ENCODE data around the gene HDDC3.

HDDC3 gene

DNA sequence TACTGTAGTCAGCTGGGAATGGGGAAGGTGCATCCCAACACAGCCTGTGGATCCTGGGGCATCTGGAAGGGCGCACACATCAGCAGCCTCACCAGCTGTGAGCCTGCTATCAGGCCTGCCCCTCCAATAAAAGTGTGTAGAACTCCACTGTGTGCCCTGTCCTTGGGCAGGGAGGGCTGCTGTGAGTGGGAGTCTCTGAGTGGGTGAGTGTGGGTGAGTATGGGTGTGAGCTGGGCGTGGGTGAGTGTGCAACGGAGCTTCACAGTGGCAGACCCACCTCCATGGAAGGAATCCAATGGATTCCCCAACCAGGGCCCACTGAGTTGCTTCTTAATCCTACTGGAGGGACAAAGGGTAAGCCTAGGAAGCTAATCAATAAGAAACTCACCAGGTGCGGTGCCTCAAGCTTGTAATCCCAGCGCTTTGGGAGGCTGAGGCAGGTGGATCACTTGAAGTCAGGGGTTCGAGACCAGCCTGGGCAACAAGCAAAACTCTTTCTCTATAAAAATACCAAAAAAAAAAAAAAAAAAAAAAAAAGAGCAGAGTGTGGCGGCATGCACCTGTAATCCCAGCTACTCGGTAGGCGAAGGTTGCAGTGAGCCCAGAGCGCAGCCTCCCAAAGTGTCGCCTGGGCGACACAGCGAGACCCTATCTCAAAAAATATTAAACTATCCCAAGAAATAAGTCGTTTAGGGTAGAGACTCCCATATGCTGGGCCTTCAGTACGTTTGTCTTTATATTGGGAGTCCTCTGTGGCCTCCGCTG is 21.8 kb upstream of the HDDC3 start:
- DNase-seq (ENCODE audit: low read depth), result no peak

- no peak for DNase-seq (ENCODE audit: low read depth)
Observed at GRCh38 chr15:90952901-90953677, 20.7 kb upstream of the HDDC3 start.

- no peak for DNase-seq (ENCODE audit: low read depth)
Observed at GRCh38 chr15:90950676-90951075, 18.3 kb upstream of the HDDC3 start.

GRCh38 chr15:90949979-90950675 is 17.8 kb upstream of the HDDC3 start:
- DNase-seq (ENCODE audit: low read depth), result no peak

DNA sequence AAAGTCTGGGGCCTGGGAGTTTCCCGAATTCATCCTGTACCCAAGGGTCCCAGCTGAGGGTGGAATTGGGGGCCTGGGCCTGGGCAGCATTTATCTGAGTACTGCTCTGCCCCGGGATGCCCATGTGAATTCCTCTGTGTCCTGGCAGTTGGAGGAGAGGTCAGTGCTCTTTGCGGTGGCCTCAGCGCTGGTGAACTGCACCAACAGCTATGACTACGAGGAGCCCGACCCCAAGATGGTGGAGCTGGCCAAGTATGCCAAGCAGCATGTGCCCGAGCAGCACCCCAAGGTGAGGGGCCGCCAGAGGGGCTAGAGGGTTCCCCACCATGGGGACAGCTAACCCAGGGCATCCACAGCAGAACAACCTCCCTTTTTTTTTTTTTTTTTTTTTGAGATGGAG is 16.2 kb upstream of the HDDC3 start:
- no peak for DNase-seq (ENCODE audit: low read depth)

DNA sequence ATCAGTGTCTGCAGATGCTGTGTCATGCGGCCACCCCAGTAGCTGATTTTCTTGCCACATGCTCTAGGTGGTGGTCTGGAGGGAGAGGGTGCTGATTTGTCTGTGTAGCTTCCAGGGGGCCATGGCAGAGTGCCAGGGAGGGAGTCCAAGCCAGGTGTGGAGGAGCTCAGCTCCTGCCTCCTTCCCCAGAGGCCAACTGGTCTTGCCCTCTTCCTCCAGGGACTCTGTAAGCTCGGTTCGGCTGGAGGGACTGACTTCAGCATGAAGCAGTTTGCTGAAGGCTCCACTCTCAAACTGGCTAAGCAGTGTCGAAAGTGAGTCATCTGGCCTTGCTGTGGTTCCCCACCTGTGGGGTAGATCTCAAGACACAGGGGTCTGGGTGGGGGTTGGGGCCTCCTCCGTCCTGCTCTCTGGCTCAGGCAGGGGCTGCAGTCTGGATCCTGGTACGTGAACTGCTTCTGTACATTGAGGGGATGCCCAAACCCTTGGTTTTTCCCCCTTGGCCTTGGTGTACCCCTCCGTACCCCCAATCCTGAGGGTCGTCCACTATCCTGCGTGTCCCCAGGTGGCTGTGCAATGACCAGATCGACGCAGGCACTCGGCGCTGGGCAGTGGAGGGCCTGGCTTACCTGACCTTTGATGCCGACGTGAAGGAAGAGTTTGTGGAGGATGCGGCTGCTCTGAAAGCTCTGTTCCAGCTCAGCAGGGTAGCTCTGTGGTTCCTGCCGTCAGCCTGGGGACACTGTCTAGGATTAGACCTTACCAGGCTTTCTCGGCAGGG is 15.4 kb upstream of the HDDC3 start:
- DNase-seq (ENCODE audit: low read depth), result no peak

GRCh38 chr15:90946941-90947576 is 14.7 kb upstream of the HDDC3 start:
- no peak for DNase-seq (ENCODE audit: low read depth)

GRCh38 chr15:90946538-90946937 is 14.2 kb upstream of the HDDC3 start:
- no peak for DNase-seq (ENCODE audit: low read depth)

GRCh38 chr15:90945091-90945490 is 12.7 kb upstream of the HDDC3 start:
- no peak for DNase-seq (ENCODE audit: low read depth)

DNA sequence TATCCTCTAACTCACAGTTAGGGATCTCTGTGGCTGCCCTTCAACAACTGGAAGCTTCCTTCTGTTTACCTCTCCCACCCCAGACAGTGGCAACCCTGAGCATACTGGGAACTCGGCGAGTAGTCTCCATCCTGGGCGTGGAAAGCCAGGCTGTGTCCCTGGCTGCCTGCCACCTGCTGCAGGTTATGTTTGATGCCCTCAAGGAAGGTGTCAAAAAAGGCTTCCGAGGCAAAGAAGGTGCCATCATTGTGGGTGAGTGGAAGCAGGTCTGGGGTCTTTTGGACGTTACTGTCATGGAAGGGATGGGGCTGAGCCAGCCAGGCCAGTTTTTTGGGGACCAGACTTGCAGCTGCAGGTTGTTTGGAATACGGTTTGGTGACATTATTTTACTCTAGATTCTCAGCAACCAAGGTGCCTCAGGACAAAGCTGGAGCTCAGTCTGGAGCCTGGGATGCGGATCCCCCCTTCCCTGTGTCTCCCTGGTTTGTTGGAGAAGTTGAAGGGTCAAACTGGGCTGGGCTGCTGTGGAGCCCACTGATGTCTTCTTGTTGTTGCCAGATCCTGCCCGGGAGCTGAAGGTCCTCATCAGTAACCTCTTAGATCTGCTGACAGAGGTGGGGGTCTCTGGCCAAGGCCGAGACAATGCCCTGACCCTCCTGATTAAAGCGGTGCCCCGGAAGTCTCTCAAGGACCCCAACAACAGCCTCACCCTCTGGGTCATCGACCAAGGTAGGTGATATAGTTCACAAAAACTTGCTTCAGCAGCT is 10.2 kb upstream of the HDDC3 start:
- no peak for DNase-seq (ENCODE audit: low read depth)

- DNase-seq (ENCODE audit: low read depth), result no peak
Observed at GRCh38 chr15:90941038-90941437, 8.7 kb upstream of the HDDC3 start.

GRCh38 chr15:90939756-90940155 is 7.4 kb upstream of the HDDC3 start:
- no peak for DNase-seq (ENCODE audit: low read depth)

DNA sequence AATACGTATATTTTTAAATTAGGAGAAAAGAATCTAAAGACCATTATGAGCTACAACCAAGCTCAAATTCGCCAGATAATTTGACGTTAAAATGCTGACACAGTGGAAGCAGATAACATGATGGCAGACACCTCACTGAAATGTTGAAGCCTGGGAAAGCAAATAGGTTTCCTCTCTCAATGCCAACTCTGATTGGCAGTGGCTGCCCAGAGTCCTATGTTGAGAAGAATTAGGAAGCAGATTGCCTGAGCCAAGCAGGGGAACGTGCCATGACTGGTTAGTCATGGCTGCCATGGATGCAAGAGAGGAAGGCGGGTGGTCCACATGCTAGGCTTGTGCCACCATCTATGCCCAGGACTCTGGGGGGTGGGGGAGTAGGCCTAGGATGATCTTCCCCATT is 5.9 kb upstream of the HDDC3 start:
- DNase-seq (ENCODE audit: low read depth), result no peak

- DNase-seq (ENCODE audit: low read depth), result no peak
Observed at GRCh38 chr15:90936823-90937222, 4.5 kb upstream of the HDDC3 start.

- peak; percentile 73 for DNase-seq (ENCODE audit: low read depth)
Observed at GRCh38 chr15:90934949-90935751, 2.8 kb upstream of the HDDC3 start, which contains the start of gene UNC45A. Gene UNC45A, plus strand, starts transcription at chr15:90935285. Its CDS starts 40 bp downstream, at chr15:90935325.

GRCh38 chr15:90934256-90934948 is 2.1 kb upstream of the HDDC3 start:
- DNase-seq (ENCODE audit: low read depth), result peak; percentile 72

GRCh38 chr15:90933301-90933700 is 952 bp upstream of the HDDC3 start:
- no peak for DNase-seq (ENCODE audit: low read depth)

- DNase-seq (ENCODE audit: low read depth), result no peak
Observed at GRCh38 chr15:90932660-90932991, 277 bp upstream of the HDDC3 start.

- no peak for DNase-seq (ENCODE audit: low read depth)
Observed at GRCh38 chr15:90931575-90931827, 848 bp downstream of the HDDC3 start.
